ENCODE measurements around the gene RNF220. TPM values are rescaled to one million over a fixed set of nuclear protein-coding genes. Genes with fewer than 3 reads are reported as not detected.

The RNF220 gene
- total RNA-seq, 1 experiment from 2014 or later: 128 TPM

DNA sequence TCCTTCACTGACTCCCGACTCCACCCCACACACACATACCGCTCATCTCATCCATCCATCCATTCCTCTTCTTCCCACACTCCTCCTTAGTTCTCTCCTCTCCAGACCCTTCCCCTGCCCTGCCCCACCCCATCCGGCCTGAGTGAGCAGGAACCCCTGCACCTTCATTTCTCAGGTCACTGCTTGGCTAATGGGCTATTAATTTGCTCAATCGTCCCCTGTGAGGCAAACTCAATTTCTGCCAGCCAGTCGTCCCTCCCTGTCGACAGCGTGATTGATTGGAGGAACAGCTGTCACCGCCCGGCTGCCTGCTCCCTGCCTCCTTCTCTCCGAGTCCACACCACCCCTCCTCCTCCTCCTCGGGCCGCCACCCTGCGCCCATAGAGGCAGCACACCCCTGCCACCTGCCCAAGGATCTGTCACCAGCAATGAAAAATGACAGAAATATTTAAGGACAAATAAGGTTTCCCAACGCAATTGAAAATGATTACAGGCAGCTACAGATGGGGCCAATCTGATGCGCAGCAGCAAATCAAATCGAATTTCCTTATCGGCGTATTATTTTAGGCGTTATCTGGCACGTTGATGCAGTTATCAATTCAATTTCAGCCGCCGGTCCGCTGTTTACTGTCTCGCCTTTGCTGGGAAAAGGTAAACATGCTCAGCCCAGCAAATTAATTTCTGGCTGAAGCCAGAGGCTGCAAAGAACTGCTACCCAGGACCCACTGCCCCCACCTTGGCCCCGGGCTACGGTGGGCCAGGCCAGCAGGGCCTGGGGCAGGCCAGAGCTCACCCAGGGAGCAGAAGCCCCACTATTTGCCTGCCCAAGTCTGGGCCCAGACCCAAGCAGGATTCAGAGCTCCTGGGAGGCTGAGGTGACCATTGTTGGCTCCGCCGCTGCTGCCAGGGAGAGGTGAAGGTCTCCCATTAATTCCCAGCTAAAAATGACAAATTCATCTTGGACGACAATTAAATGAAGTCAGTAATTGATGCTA is 197.9 kb downstream of the RNF220 start:
- ChIA-PET CTCF (interaction anchor here (0.5 to 2.5 kb wide), 5 partner anchors 8 to 225 kb away, joined by 3 to 15 read pairs (median 3); no protein-coding TSS in a partner anchor), POLR2A (no interaction called here)
- no peak for TF ChIP-seq IRF2 (CRISPR knock-in tag; IDR thresholded peaks at IDR 0.05; ENCODE audit: borderline replicate concordance, low read depth)
- no peak for TF ChIP-seq ZNF425 (CRISPR knock-in tag; conservative IDR thresholded peaks at IDR 0.05)
- TF ChIP-seq, protein P1, sequence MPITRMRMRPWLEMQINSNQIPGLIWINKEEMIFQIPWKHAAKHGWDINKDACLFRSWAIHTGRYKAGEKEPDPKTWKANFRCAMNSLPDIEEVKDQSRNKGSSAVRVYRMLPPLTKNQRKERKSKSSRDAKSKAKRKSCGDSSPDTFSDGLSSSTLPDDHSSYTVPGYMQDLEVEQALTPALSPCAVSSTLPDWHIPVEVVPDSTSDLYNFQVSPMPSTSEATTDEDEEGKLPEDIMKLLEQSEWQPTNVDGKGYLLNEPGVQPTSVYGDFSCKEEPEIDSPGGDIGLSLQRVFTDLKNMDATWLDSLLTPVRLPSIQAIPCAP (CRISPR knock-in tag; IDR thresholded peaks at IDR 0.05): no peak
- TF ChIP-seq, protein P2, sequence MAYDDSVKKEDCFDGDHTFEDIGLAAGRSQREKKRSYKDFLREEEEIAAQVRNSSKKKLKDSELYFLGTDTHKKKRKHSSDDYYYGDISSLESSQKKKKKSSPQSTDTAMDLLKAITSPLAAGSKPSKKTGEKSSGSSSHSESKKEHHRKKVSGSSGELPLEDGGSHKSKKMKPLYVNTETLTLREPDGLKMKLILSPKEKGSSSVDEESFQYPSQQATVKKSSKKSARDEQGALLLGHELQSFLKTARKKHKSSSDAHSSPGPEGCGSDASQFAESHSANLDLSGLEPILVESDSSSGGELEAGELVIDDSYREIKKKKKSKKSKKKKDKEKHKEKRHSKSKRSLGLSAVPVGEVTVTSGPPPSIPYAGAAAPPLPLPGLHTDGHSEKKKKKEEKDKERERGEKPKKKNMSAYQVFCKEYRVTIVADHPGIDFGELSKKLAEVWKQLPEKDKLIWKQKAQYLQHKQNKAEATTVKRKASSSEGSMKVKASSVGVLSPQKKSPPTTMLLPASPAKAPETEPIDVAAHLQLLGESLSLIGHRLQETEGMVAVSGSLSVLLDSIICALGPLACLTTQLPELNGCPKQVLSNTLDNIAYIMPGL (CRISPR knock-in tag; IDR thresholded peaks at IDR 0.05): no peak
- TF ChIP-seq, protein P3, sequence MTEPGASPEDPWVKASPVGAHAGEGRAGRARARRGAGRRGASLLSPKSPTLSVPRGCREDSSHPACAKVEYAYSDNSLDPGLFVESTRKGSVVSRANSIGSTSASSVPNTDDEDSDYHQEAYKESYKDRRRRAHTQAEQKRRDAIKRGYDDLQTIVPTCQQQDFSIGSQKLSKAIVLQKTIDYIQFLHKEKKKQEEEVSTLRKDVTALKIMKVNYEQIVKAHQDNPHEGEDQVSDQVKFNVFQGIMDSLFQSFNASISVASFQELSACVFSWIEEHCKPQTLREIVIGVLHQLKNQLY (CRISPR knock-in tag; IDR thresholded peaks at IDR 0.05): no peak
- TF ChIP-seq ZNF232 (CRISPR knock-in tag; IDR thresholded peaks at IDR 0.05): no peak
- TF ChIP-seq ATF2 (CRISPR knock-in tag; IDR thresholded peaks at IDR 0.05; ENCODE audit: borderline replicate concordance, low read depth): no peak
- TF ChIP-seq JUN (CRISPR knock-in tag; IDR thresholded peaks at IDR 0.05): no peak
- TF ChIP-seq NFE2L1 (CRISPR knock-in tag; IDR thresholded peaks at IDR 0.05): no peak
- no peak for TF ChIP-seq GRHL2 (CRISPR knock-in tag; IDR thresholded peaks at IDR 0.05; ENCODE audit: insufficient replicate concordance, severe bottlenecking)
- no peak for TF ChIP-seq FOXP1 (CRISPR knock-in tag; IDR thresholded peaks at IDR 0.05; ENCODE audit: borderline replicate concordance)
- TF ChIP-seq FOXJ3 (CRISPR knock-in tag; IDR thresholded peaks at IDR 0.05; ENCODE audit: borderline replicate concordance): no peak
- TF ChIP-seq ATF1 (CRISPR knock-in tag; IDR thresholded peaks at IDR 0.05): no peak
- no peak for TF ChIP-seq ZNF416 (CRISPR knock-in tag; IDR thresholded peaks at IDR 0.05)
- no peak for TF ChIP-seq USF2 (CRISPR knock-in tag; IDR thresholded peaks at IDR 0.05)
- TF ChIP-seq, protein P4, sequence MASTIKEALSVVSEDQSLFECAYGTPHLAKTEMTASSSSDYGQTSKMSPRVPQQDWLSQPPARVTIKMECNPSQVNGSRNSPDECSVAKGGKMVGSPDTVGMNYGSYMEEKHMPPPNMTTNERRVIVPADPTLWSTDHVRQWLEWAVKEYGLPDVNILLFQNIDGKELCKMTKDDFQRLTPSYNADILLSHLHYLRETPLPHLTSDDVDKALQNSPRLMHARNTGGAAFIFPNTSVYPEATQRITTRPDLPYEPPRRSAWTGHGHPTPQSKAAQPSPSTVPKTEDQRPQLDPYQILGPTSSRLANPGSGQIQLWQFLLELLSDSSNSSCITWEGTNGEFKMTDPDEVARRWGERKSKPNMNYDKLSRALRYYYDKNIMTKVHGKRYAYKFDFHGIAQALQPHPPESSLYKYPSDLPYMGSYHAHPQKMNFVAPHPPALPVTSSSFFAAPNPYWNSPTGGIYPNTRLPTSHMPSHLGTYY (CRISPR knock-in tag; IDR thresholded peaks at IDR 0.05): no peak
- TF ChIP-seq, protein P5, sequence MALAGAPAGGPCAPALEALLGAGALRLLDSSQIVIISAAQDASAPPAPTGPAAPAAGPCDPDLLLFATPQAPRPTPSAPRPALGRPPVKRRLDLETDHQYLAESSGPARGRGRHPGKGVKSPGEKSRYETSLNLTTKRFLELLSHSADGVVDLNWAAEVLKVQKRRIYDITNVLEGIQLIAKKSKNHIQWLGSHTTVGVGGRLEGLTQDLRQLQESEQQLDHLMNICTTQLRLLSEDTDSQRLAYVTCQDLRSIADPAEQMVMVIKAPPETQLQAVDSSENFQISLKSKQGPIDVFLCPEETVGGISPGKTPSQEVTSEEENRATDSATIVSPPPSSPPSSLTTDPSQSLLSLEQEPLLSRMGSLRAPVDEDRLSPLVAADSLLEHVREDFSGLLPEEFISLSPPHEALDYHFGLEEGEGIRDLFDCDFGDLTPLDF (CRISPR knock-in tag; IDR thresholded peaks at IDR 0.05): no peak
- TF ChIP-seq, protein P6, sequence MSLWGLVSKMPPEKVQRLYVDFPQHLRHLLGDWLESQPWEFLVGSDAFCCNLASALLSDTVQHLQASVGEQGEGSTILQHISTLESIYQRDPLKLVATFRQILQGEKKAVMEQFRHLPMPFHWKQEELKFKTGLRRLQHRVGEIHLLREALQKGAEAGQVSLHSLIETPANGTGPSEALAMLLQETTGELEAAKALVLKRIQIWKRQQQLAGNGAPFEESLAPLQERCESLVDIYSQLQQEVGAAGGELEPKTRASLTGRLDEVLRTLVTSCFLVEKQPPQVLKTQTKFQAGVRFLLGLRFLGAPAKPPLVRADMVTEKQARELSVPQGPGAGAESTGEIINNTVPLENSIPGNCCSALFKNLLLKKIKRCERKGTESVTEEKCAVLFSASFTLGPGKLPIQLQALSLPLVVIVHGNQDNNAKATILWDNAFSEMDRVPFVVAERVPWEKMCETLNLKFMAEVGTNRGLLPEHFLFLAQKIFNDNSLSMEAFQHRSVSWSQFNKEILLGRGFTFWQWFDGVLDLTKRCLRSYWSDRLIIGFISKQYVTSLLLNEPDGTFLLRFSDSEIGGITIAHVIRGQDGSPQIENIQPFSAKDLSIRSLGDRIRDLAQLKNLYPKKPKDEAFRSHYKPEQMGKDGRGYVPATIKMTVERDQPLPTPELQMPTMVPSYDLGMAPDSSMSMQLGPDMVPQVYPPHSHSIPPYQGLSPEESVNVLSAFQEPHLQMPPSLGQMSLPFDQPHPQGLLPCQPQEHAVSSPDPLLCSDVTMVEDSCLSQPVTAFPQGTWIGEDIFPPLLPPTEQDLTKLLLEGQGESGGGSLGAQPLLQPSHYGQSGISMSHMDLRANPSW (CRISPR knock-in tag; conservative IDR thresholded peaks at IDR 0.05; ENCODE audit: low read depth): no peak
- TF ChIP-seq EMX1 (CRISPR knock-in tag; IDR thresholded peaks at IDR 0.05): no peak
- H3K36me3 Mint-ChIP-seq: no peaks in the 10 kb centered on the region
- ATAC-seq (no peak), DNase-seq (ENCODE audit: low spot score) (no peak)
- no peak overlapping the region for H3K27ac Mint-ChIP-seq
- no peak overlapping the region for H3K4me3 Mint-ChIP-seq
- H3K27me3 Mint-ChIP-seq (ENCODE audit: low read depth): no peaks in the 10 kb centered on the region
- H3K4me1 Mint-ChIP-seq: peaks cover 3% of the 10 kb centered on the region; the same call in 1 of the 2 replicates
- no peaks in the 10 kb centered on the region for H3K9me3 Mint-ChIP-seq

Measured in WTC11 (cell line).